ENCODE measurements around the gene GNAT2. TPM values are rescaled to one million over a fixed set of nuclear protein-coding genes. Genes with fewer than 3 reads are reported as not detected.

Gene GNAT2
- total RNA-seq, 1 donor from 2014 or later: not detected

DNA sequence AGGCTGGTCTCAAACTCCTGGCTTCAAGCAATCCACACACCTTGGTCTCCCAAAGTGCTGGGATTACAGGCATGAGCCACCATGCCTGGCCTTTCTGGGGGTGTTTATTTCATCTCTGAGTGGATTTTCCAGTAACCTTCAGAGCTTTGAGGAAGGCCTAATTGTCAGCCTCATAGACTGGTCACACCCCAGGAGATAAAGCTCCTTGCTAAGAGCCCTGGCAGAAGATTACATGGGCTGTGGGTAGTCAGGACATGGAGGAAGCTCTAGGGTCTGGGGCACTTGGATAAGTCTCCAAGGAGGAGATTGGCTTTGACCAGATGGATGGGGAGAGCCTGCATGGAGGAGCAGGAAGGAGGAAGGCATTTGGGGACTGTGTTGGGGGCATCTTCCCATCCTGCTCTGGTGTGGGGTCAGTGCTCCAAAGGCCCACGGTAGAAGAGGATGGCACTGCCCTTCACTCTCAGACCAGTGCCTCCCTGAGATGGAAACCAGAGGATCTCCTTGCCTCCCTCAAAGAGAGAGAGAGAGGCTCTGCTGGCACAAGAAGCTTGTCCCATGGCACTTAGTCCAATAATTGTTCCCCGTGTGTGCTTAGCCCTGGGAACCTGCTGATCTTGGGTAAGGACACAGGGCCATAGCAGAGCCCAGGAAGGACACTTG is 21.8 kb upstream of the GNAT2 start:
- Mint-ChIP-seq H3K4me3 (no peak overlapping the region), H3K36me3 (no peaks in the 10 kb centered on the region), H3K27ac (no peak overlapping the region), H3K4me1 (ENCODE audit: unreplicated experiment) (peaks cover 29% of the 10 kb centered on the region), H3K27me3 (no peaks in the 10 kb centered on the region), H3K9me3 (no peaks in the 10 kb centered on the region)
- no peak for DNase-seq (ENCODE audit: extremely low spot score, unreplicated experiment)
- TF ChIP-seq CTCF (conservative IDR thresholded peaks at IDR 0.05): no peak

DNA sequence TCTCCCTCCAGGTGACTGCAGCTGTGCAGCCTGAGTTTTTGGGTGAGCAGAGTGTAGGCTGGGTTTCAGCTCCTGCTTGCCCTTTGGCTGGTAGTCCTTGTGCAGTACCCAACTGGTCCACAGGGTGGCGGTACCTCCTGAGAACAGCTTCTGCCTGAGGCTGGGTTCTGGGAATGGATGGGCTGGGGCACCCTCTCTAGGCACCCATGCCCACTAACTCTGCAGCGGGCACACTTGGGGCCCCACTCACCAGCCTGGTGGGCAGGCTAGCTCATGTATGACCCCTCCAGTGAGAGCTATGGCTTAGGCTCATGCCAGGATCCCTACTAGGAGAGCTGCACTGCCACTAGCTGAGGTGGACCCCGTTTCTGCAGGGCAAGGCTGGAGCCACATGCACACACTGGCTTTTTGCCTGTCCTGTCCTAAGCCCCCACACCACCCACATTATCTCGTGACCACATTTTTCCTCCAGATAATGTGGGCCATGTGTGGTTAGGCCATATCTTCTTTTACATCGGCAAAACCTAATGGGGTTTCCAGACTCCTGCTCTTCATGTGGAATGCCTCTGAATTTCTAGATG is 21.0 kb upstream of the GNAT2 start:
- peak; percentile 92 for TF ChIP-seq CTCF (conservative IDR thresholded peaks at IDR 0.05)
- Mint-ChIP-seq H3K9me3 (no peaks in the 10 kb centered on the region), H3K4me3 (no peak overlapping the region), H3K36me3 (no peaks in the 10 kb centered on the region), H3K27me3 (no peaks in the 10 kb centered on the region), H3K27ac (no peak overlapping the region), H3K4me1 (ENCODE audit: unreplicated experiment) (peaks cover 36% of the 10 kb centered on the region)
- DNase-seq (ENCODE audit: extremely low spot score, unreplicated experiment): peak; percentile 88

DNA sequence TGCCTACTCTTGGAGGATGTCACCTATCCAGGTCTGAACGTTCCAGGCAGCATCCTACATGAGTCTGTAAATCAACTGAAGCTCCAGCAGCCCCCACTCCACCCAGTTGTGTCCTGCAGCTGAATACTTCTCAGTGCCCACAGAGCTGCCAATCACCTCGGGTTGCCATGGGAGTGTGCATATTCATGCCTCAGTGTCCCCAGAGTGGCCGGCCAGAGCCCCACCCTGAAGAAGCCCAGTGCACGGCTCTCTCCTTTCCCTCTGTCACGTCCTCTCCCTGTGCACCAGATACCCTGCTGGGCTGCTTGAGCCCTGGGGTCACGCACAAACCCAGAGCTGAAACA is 20.4 kb upstream of the GNAT2 start:
- Mint-ChIP-seq H3K9me3 (no peaks in the 10 kb centered on the region), H3K36me3 (no peaks in the 10 kb centered on the region), H3K27me3 (no peaks in the 10 kb centered on the region), H3K4me1 (ENCODE audit: unreplicated experiment) (peaks cover 33% of the 10 kb centered on the region), H3K4me3 (no peak overlapping the region), H3K27ac (no peak overlapping the region)
- TF ChIP-seq CTCF (conservative IDR thresholded peaks at IDR 0.05): no peak
- DNase-seq (ENCODE audit: extremely low spot score, unreplicated experiment): peak; percentile 60

GRCh38 chr1:109639063-109639840 is 19.8 kb upstream of the GNAT2 start:
- H3K4me3 Mint-ChIP-seq: no peak overlapping the region
- no peaks in the 10 kb centered on the region for H3K9me3 Mint-ChIP-seq
- no peak for TF ChIP-seq CTCF (conservative IDR thresholded peaks at IDR 0.05)
- H3K27ac Mint-ChIP-seq: no peak overlapping the region
- peaks cover 34% of the 10 kb centered on the region for H3K4me1 Mint-ChIP-seq (ENCODE audit: unreplicated experiment)
- no peaks in the 10 kb centered on the region for H3K36me3 Mint-ChIP-seq
- no peak for DNase-seq (ENCODE audit: extremely low spot score, unreplicated experiment)
- no peaks in the 10 kb centered on the region for H3K27me3 Mint-ChIP-seq

GRCh38 chr1:109637446-109637845 is 18.0 kb upstream of the GNAT2 start:
- H3K27me3 Mint-ChIP-seq: no peaks in the 10 kb centered on the region
- H3K4me3 Mint-ChIP-seq: no peak overlapping the region
- H3K9me3 Mint-ChIP-seq: no peaks in the 10 kb centered on the region
- DNase-seq (ENCODE audit: extremely low spot score, unreplicated experiment): no peak
- peaks cover 25% of the 10 kb centered on the region for H3K4me1 Mint-ChIP-seq (ENCODE audit: unreplicated experiment)
- no peaks in the 10 kb centered on the region for H3K36me3 Mint-ChIP-seq
- TF ChIP-seq CTCF (conservative IDR thresholded peaks at IDR 0.05): no peak
- no peak overlapping the region for H3K27ac Mint-ChIP-seq

Data from type B pancreatic cell (in vitro differentiated cells).